Keratinocyte (primary cell): Measurements from ENCODE around the gene FCMR.

Source experiments
- CTCF ChIP-seq, 3 experiments: IDR thresholded peaks in 1 of 3; conservative IDR thresholded peaks in 1 of 3; optimal IDR thresholded peaks in 1 of 3; 2 replicates in 2 of 3; 3 replicates in 1 of 3; pipeline versions ENCODE3 to v1.5.1; 2011; ENCODE audit warnings: low read length in 3 of 3, mild to moderate bottlenecking in 3 of 3, moderate library complexity in 2 of 3, control low read depth in 1 of 3, inconsistent platforms in 1 of 3; ENCODE audit not compliant: insufficient read depth in 2 of 3; ENCODE audit errors: extremely low read depth in 1 of 3
- EZH2 ChIP-seq: IDR thresholded peaks from one replicate; pipeline ENCODE4 v1.6.1; 2012; ENCODE audit warnings: inconsistent platforms, mild to moderate bottlenecking, low read length, moderate library complexity

GRCh38 chr1:206883876-206884275 lies 37.9 kb downstream of the FCMR start:
- TF ChIP-seq CTCF (optimal IDR thresholded peaks at IDR 0.05 in 1 of 3, IDR thresholded peaks at IDR 0.05 in 1 of 3, conservative IDR thresholded peaks at IDR 0.05 in 1 of 3; ENCODE audit: extremely low read depth in 1 of 3, insufficient read depth in 2 of 3, low read length in 3 of 3) (no peak), EZH2 (no peak)
